ENCODE data around the gene GALNS. TPM values are rescaled to one million over a fixed set of nuclear protein-coding genes. Genes with fewer than 3 reads are reported as not detected.
A peak's percentile ranks its signal among the peaks of the same experiment; 100 is the strongest.

The GALNS gene
- 18.9 and 19.4 TPM in 2 replicates for polyA plus RNA-seq
- polyA minus RNA-seq: 15.3 and 16.8 TPM in 2 replicates

- Histone ChIP-seq H3F3A (ENCODE audit: insufficient read depth, low read length, poor library complexity, severe bottlenecking) (no peaks in the 10 kb centered on the region), H3K9me3 (ENCODE audit: low read length) (no peaks in the 10 kb centered on the region), H3K9ac (ENCODE audit: low read length) (peak within 1 kb of the TSS; percentile 74), H3K36me3 (ENCODE audit: insufficient read depth, low read length) (no peaks in the 10 kb centered on the region), H3K27me3 (ENCODE audit: insufficient read depth, low read depth, low read length) (no peaks in the 10 kb centered on the region), H3K79me2 (replicated peaks; ENCODE audit: insufficient read depth, low read length) (no peaks in the 10 kb centered on the region), H3K4me3 (ENCODE audit: low read length) (peak within 1 kb of the TSS; percentile 82), H2AFZ (ENCODE audit: low read depth, low read length) (peak within 1 kb of the TSS; percentile 62), H3K9me2 (ENCODE audit: insufficient read depth, low read length) (no peaks in the 10 kb centered on the region), H3K4me2 (ENCODE audit: low read length) (peak within 1 kb of the TSS; percentile 89), H3K27ac (ENCODE audit: low read length) (peak within 1 kb of the TSS; percentile 48), H4K20me1 (ENCODE audit: insufficient read depth) (no peaks in the 10 kb centered on the region)
- TF ChIP-seq POLR2AphosphoS5 (IDR thresholded peaks at IDR 0.05) (peak; percentile 94), EP300 (conservative IDR thresholded peaks at IDR 0.05; ENCODE audit: poor library complexity, severe bottlenecking) (peak; percentile 8), EZH2 (IDR thresholded peaks at IDR 0.05; ENCODE audit: borderline replicate concordance, insufficient read depth, low read length, poor library complexity, severe bottlenecking) (no peak), MXI1 (conservative IDR thresholded peaks at IDR 0.05; ENCODE audit: poor library complexity, severe bottlenecking) (peak; percentile 94), RAD21 (conservative IDR thresholded peaks at IDR 0.05) (no peak), CTCF (IDR thresholded peaks at IDR 0.05; ENCODE audit: poor library complexity, severe bottlenecking) (no peak), SMC3 (conservative IDR thresholded peaks at IDR 0.05; ENCODE audit: poor library complexity) (peak; percentile 26), TAF1 (IDR thresholded peaks at IDR 0.05; ENCODE audit: low read depth) (peak; percentile 83)
- TF ChIP-seq, protein P1, sequence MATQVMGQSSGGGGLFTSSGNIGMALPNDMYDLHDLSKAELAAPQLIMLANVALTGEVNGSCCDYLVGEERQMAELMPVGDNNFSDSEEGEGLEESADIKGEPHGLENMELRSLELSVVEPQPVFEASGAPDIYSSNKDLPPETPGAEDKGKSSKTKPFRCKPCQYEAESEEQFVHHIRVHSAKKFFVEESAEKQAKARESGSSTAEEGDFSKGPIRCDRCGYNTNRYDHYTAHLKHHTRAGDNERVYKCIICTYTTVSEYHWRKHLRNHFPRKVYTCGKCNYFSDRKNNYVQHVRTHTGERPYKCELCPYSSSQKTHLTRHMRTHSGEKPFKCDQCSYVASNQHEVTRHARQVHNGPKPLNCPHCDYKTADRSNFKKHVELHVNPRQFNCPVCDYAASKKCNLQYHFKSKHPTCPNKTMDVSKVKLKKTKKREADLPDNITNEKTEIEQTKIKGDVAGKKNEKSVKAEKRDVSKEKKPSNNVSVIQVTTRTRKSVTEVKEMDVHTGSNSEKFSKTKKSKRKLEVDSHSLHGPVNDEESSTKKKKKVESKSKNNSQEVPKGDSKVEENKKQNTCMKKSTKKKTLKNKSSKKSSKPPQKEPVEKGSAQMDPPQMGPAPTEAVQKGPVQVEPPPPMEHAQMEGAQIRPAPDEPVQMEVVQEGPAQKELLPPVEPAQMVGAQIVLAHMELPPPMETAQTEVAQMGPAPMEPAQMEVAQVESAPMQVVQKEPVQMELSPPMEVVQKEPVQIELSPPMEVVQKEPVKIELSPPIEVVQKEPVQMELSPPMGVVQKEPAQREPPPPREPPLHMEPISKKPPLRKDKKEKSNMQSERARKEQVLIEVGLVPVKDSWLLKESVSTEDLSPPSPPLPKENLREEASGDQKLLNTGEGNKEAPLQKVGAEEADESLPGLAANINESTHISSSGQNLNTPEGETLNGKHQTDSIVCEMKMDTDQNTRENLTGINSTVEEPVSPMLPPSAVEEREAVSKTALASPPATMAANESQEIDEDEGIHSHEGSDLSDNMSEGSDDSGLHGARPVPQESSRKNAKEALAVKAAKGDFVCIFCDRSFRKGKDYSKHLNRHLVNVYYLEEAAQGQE (IDR thresholded peaks at IDR 0.05; ENCODE audit: borderline replicate concordance): peak; percentile 78
Observed at GRCh38 chr16:88856828-88857727, at the start of gene GALNS, which contains the start of gene TRAPPC2L. GALNS (minus strand) TSS chr16:88856947; CDS start chr16:88856877, 70 bp downstream. TRAPPC2L (plus strand) TSS chr16:88857127; CDS start chr16:88857151, 24 bp downstream.

DNA sequence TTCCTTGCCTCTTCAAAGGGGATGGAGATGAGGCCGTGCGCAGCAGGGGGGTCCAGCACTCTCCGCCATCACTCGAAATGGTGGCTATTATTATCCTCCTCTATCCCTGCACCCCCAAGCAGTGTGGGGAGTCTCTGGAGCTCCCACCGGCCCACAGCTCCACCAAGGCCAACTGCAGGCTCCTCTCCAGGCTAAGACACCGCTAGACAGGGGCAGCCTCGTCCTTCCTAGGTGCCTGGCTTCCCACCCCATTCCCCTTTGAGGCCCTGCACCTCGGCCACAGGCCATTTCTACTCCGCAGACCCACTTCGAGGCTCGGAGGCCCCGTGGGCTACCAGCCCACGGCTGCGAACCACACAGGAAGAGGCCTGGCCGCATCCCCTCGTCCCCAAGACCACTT, 49.3 kb upstream of the GALNS start:
- H3K9me2 ChIP-seq (ENCODE audit: insufficient read depth, low read length): no peaks in the 10 kb centered on the region
- H3K27me3 ChIP-seq (ENCODE audit: insufficient read depth, low read depth, low read length): no peaks in the 10 kb centered on the region
- H2AFZ ChIP-seq (ENCODE audit: low read depth, low read length): no peak overlapping the region
- H3K36me3 ChIP-seq (ENCODE audit: insufficient read depth, low read length): no peaks in the 10 kb centered on the region
- no peak for TF ChIP-seq EP300 (conservative IDR thresholded peaks at IDR 0.05; ENCODE audit: poor library complexity, severe bottlenecking)
- TF ChIP-seq RAD21 (conservative IDR thresholded peaks at IDR 0.05): no peak
- TF ChIP-seq, protein P1 (IDR thresholded peaks at IDR 0.05; ENCODE audit: borderline replicate concordance): no peak
- TF ChIP-seq CTCF (IDR thresholded peaks at IDR 0.05; ENCODE audit: poor library complexity, severe bottlenecking): no peak
- no peak for TF ChIP-seq EZH2 (IDR thresholded peaks at IDR 0.05; ENCODE audit: borderline replicate concordance, insufficient read depth, low read length, poor library complexity, severe bottlenecking)
- no peak for TF ChIP-seq MXI1 (conservative IDR thresholded peaks at IDR 0.05; ENCODE audit: poor library complexity, severe bottlenecking)
- no peak overlapping the region for H3K9ac ChIP-seq (ENCODE audit: low read length)
- no peaks in the 10 kb centered on the region for H3F3A ChIP-seq (ENCODE audit: insufficient read depth, low read length, poor library complexity, severe bottlenecking)
- no peaks in the 10 kb centered on the region for H3K9me3 ChIP-seq (ENCODE audit: low read length)
- H3K79me2 ChIP-seq (replicated peaks; ENCODE audit: insufficient read depth, low read length): no peaks in the 10 kb centered on the region
- no peak overlapping the region for H3K4me3 ChIP-seq (ENCODE audit: low read length)
- no peak overlapping the region for H3K4me2 ChIP-seq (ENCODE audit: low read length)
- H4K20me1 ChIP-seq (ENCODE audit: insufficient read depth): no peaks in the 10 kb centered on the region
- H3K27ac ChIP-seq (ENCODE audit: low read length): no peak overlapping the region
